Measurements from ENCODE around the gene HBS1L.

The HBS1L gene

GRCh38 chr6:134982161-134982560, 72.5 kb downstream of the HBS1L start:
- no peak overlapping the region for H3K4me2 ChIP-seq (ENCODE audit: low read depth, low read length, poor library complexity, severe bottlenecking)
- H3K9me3 ChIP-seq (ENCODE audit: insufficient read depth, low read length) = no peaks in the 10 kb centered on the region
- H3K4me3 ChIP-seq (ENCODE audit: insufficient read depth, low read length, poor library complexity, severe bottlenecking) = no peak overlapping the region
- H3K9ac ChIP-seq (ENCODE audit: low read length) = no peak overlapping the region
- no peak overlapping the region for H3K27ac ChIP-seq (ENCODE audit: low read depth, low read length)
- TF ChIP-seq, protein P1, sequence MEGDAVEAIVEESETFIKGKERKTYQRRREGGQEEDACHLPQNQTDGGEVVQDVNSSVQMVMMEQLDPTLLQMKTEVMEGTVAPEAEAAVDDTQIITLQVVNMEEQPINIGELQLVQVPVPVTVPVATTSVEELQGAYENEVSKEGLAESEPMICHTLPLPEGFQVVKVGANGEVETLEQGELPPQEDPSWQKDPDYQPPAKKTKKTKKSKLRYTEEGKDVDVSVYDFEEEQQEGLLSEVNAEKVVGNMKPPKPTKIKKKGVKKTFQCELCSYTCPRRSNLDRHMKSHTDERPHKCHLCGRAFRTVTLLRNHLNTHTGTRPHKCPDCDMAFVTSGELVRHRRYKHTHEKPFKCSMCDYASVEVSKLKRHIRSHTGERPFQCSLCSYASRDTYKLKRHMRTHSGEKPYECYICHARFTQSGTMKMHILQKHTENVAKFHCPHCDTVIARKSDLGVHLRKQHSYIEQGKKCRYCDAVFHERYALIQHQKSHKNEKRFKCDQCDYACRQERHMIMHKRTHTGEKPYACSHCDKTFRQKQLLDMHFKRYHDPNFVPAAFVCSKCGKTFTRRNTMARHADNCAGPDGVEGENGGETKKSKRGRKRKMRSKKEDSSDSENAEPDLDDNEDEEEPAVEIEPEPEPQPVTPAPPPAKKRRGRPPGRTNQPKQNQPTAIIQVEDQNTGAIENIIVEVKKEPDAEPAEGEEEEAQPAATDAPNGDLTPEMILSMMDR (IDR thresholded peaks at IDR 0.05; ENCODE audit: insufficient read depth, low read length, poor library complexity, severe bottlenecking) = no peak
- no peak for TF ChIP-seq EZH2phosphoT487 (conservative IDR thresholded peaks at IDR 0.05; ENCODE audit: low read length)
- H3K9me2 ChIP-seq (replicated peaks; ENCODE audit: insufficient read depth, low read length) = no peaks in the 10 kb centered on the region
- no peaks in the 10 kb centered on the region for H3K27me3 ChIP-seq (ENCODE audit: low read length)
- H4K20me1 ChIP-seq (ENCODE audit: low read depth, low read length) = no peaks in the 10 kb centered on the region
- H2AFZ ChIP-seq (ENCODE audit: low read depth, low read length, severe bottlenecking) = no peak overlapping the region
- no peaks in the 10 kb centered on the region for H3F3A ChIP-seq (ENCODE audit: insufficient read depth)
- H3K36me3 ChIP-seq (ENCODE audit: low read length) = peaks cover 38% of the 10 kb centered on the region; the same call in 1 of the 2 replicates
- no peaks in the 10 kb centered on the region for H3K79me2 ChIP-seq (ENCODE audit: insufficient read depth, low read length)

DNA sequence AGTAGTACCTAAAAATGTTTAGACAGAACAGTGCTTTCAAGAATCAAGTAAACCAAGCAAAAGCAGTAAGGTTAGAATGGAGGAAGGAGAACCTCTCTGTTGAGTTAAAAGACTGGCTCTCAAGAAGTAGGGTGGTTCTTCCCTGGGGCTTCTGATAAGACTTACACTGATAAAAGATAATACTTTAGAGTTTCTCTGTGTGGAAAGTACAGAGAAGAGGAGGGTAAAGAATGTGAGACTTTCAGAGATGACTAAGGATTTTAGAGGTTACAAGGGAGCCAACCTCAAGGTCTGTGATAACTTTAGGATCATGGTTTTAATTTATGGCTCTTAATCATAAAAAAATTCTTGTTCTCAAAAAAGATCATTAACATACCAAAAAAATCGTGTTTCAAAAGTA, 73.8 kb downstream of the HBS1L start:
- Histone ChIP-seq H3K79me2 (ENCODE audit: insufficient read depth, low read length) (no peaks in the 10 kb centered on the region), H3K4me3 (ENCODE audit: insufficient read depth, low read length, poor library complexity, severe bottlenecking) (no peak overlapping the region), H3K36me3 (ENCODE audit: low read length) (peaks cover 37% of the 10 kb centered on the region; the same call in 1 of the 2 replicates), H3K9me3 (ENCODE audit: insufficient read depth, low read length) (no peaks in the 10 kb centered on the region), H4K20me1 (ENCODE audit: low read depth, low read length) (no peaks in the 10 kb centered on the region), H3K4me2 (ENCODE audit: low read depth, low read length, poor library complexity, severe bottlenecking) (no peak overlapping the region), H3K27me3 (ENCODE audit: low read length) (no peaks in the 10 kb centered on the region), H3K9ac (ENCODE audit: low read length) (no peak overlapping the region), H2AFZ (ENCODE audit: low read depth, low read length, severe bottlenecking) (no peak overlapping the region), H3K9me2 (replicated peaks; ENCODE audit: insufficient read depth, low read length) (no peaks in the 10 kb centered on the region), H3F3A (ENCODE audit: insufficient read depth) (no peaks in the 10 kb centered on the region), H3K27ac (ENCODE audit: low read depth, low read length) (no peak overlapping the region)
- TF ChIP-seq, protein P1 (IDR thresholded peaks at IDR 0.05; ENCODE audit: insufficient read depth, low read length, poor library complexity, severe bottlenecking) = no peak

DNA sequence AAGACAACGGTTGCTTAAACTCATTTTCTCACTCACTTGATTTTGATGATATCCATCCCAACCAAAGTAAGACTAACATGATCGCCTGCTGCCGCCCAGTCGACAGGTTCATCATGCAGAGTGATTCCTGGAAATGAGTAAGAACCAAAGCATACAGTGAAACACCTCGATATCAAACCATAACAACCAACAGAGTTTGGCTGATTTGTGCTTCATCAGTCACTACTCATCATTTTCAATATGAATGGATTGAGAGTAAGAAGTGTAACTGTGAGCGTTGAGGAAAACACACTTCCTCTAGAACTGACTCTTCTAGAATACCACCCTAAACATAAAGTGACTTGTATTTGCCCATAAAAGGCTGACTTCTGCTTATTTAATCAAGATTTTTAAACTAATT, 75.5 kb downstream of the HBS1L start:
- no peaks in the 10 kb centered on the region for H3K9me2 ChIP-seq (replicated peaks; ENCODE audit: insufficient read depth, low read length)

More for the DNA sequence above, 75.5 kb downstream of the HBS1L start:
- Histone ChIP-seq H3K36me3 (ENCODE audit: low read length) (peaks cover 27% of the 10 kb centered on the region; the same call in 1 of the 2 replicates), H4K20me1 (ENCODE audit: low read depth, low read length) (no peaks in the 10 kb centered on the region), H3K27ac (ENCODE audit: low read depth, low read length) (no peak overlapping the region), H3K27me3 (ENCODE audit: low read length) (no peaks in the 10 kb centered on the region), H3K79me2 (ENCODE audit: insufficient read depth, low read length) (no peaks in the 10 kb centered on the region), H3K9ac (ENCODE audit: low read length) (no peak overlapping the region), H3K9me3 (ENCODE audit: insufficient read depth, low read length) (no peaks in the 10 kb centered on the region), H3F3A (ENCODE audit: insufficient read depth) (no peaks in the 10 kb centered on the region), H3K4me2 (ENCODE audit: low read depth, low read length, poor library complexity, severe bottlenecking) (no peak overlapping the region), H3K4me3 (ENCODE audit: insufficient read depth, low read length, poor library complexity, severe bottlenecking) (no peak overlapping the region), H2AFZ (ENCODE audit: low read depth, low read length, severe bottlenecking) (no peak overlapping the region)
- TF ChIP-seq, protein P1 (IDR thresholded peaks at IDR 0.05; ENCODE audit: insufficient read depth, low read length, poor library complexity, severe bottlenecking) = no peak
- TF ChIP-seq EZH2phosphoT487 (conservative IDR thresholded peaks at IDR 0.05; ENCODE audit: low read length) = no peak

All from SU-DHL-6 (cell line).